ENCODE data around the gene ABTB2. TPM values are rescaled to one million over a fixed set of nuclear protein-coding genes. Genes with fewer than 3 reads are reported as not detected.

ABTB2 gene
- polyA plus RNA-seq, 1 donor from 2014 or later = 0.68 TPM

DNA sequence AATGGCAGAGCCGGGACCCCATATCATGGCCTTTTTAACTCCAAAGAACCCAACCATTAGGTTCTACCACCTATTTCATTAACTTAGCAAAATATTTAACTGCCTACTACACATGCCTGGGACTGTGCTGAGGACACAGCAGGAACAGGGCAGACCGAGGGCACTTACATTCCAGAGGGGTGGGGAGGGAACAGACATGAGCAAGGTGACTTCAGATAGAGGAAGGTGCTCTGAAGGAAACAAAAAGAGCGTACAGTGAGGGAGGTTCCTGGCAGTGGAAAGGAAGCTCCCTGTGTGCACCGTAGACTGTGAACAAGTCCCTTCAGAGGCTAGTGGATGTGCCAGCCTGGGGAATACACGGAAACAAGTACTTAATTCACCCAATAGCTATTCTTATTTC, 169.6 kb downstream of the ABTB2 start:
- H3K27ac ChIP-seq (ENCODE audit: low read length) = no peak overlapping the region
- no peaks in the 10 kb centered on the region for H3K36me3 ChIP-seq (ENCODE audit: insufficient read depth, low read length)
- H3K4me3 ChIP-seq (ENCODE audit: low read length) = no peak overlapping the region
- no peaks in the 10 kb centered on the region for H3K9me2 ChIP-seq (ENCODE audit: insufficient read depth, low read length)
- no peak overlapping the region for H2AFZ ChIP-seq (ENCODE audit: low read depth, low read length)
- no peak overlapping the region for H3K4me2 ChIP-seq (ENCODE audit: low read length)
- no peaks in the 10 kb centered on the region for H3K27me3 ChIP-seq (ENCODE audit: insufficient read depth, low read depth, low read length)
- no peaks in the 10 kb centered on the region for H4K20me1 ChIP-seq (ENCODE audit: insufficient read depth)
- no peak overlapping the region for H3K9ac ChIP-seq (ENCODE audit: low read length)
- no peaks in the 10 kb centered on the region for H3K9me3 ChIP-seq (ENCODE audit: low read length)
- H3K79me2 ChIP-seq (replicated peaks; ENCODE audit: insufficient read depth, low read length) = no peaks in the 10 kb centered on the region
- TF ChIP-seq SMC3 (conservative IDR thresholded peaks at IDR 0.05; ENCODE audit: poor library complexity) = no peak
- TF ChIP-seq EZH2 (IDR thresholded peaks at IDR 0.05; ENCODE audit: borderline replicate concordance, insufficient read depth, low read length, poor library complexity, severe bottlenecking) = no peak
- TF ChIP-seq POLR2AphosphoS5 (IDR thresholded peaks at IDR 0.05) = no peak
- TF ChIP-seq, protein P1, sequence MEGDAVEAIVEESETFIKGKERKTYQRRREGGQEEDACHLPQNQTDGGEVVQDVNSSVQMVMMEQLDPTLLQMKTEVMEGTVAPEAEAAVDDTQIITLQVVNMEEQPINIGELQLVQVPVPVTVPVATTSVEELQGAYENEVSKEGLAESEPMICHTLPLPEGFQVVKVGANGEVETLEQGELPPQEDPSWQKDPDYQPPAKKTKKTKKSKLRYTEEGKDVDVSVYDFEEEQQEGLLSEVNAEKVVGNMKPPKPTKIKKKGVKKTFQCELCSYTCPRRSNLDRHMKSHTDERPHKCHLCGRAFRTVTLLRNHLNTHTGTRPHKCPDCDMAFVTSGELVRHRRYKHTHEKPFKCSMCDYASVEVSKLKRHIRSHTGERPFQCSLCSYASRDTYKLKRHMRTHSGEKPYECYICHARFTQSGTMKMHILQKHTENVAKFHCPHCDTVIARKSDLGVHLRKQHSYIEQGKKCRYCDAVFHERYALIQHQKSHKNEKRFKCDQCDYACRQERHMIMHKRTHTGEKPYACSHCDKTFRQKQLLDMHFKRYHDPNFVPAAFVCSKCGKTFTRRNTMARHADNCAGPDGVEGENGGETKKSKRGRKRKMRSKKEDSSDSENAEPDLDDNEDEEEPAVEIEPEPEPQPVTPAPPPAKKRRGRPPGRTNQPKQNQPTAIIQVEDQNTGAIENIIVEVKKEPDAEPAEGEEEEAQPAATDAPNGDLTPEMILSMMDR (IDR thresholded peaks at IDR 0.05; ENCODE audit: poor library complexity, severe bottlenecking) = no peak
- TF ChIP-seq MXI1 (conservative IDR thresholded peaks at IDR 0.05; ENCODE audit: poor library complexity, severe bottlenecking) = no peak
- TF ChIP-seq TAF1 (IDR thresholded peaks at IDR 0.05; ENCODE audit: low read depth) = no peak
- TF ChIP-seq, protein P2, sequence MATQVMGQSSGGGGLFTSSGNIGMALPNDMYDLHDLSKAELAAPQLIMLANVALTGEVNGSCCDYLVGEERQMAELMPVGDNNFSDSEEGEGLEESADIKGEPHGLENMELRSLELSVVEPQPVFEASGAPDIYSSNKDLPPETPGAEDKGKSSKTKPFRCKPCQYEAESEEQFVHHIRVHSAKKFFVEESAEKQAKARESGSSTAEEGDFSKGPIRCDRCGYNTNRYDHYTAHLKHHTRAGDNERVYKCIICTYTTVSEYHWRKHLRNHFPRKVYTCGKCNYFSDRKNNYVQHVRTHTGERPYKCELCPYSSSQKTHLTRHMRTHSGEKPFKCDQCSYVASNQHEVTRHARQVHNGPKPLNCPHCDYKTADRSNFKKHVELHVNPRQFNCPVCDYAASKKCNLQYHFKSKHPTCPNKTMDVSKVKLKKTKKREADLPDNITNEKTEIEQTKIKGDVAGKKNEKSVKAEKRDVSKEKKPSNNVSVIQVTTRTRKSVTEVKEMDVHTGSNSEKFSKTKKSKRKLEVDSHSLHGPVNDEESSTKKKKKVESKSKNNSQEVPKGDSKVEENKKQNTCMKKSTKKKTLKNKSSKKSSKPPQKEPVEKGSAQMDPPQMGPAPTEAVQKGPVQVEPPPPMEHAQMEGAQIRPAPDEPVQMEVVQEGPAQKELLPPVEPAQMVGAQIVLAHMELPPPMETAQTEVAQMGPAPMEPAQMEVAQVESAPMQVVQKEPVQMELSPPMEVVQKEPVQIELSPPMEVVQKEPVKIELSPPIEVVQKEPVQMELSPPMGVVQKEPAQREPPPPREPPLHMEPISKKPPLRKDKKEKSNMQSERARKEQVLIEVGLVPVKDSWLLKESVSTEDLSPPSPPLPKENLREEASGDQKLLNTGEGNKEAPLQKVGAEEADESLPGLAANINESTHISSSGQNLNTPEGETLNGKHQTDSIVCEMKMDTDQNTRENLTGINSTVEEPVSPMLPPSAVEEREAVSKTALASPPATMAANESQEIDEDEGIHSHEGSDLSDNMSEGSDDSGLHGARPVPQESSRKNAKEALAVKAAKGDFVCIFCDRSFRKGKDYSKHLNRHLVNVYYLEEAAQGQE (IDR thresholded peaks at IDR 0.05; ENCODE audit: borderline replicate concordance) = no peak
- no peak for TF ChIP-seq RAD21 (conservative IDR thresholded peaks at IDR 0.05)
- no peak for TF ChIP-seq EP300 (conservative IDR thresholded peaks at IDR 0.05; ENCODE audit: poor library complexity, severe bottlenecking)
- no peaks in the 10 kb centered on the region for H3F3A ChIP-seq (ENCODE audit: insufficient read depth, low read length, poor library complexity, severe bottlenecking)

DNA sequence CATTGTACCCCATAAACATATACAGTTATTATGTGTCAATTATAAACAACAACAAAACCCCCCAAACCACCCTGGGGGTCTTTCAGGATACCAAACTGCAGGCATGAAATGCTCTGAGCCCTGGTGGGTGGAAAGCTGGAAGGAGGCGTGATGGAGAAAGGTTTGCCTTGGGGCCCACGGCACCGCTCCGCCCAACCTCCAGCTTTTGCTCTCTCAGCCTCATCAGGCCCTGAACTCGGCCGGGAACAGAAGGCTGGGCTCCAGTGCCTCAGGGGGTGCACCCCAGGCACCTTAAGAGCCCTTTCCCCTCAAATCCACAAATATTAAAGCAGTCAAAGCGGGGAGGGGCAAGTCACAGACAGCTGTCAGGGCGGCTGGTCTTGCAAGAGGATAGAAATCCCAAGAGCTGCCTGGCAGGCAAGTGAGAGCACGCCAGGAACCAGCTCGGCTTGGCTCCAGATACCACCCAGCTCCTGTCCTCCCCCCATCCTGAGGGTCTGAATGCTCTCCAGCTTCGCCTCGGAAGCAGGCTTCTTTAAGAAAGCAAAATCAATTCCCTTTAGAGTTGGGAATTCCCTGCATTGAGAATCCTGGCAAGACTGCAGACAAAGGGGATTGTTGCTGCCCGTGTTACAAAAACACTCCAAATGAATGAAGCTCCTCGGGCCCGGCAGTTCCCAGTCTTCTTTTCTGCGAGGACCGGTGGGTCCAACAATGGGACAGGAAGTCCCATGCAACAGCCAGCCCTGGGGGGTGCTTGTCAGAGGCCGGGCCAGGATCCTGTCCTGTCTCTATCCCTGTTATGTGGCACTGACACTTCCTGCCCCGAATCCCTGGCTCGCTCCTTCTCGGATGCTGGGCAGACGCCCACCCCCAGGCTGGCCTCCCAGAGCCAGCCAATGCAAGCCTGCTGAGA, 171.6 kb downstream of the ABTB2 start:
- Histone ChIP-seq H2AFZ (ENCODE audit: low read depth, low read length) (peak overlapping the region; percentile 81), H3K79me2 (replicated peaks; ENCODE audit: insufficient read depth, low read length) (no peaks in the 10 kb centered on the region), H3K9me2 (ENCODE audit: insufficient read depth, low read length) (no peaks in the 10 kb centered on the region), H4K20me1 (ENCODE audit: insufficient read depth) (no peaks in the 10 kb centered on the region), H3K9me3 (ENCODE audit: low read length) (no peaks in the 10 kb centered on the region), H3K4me2 (ENCODE audit: low read length) (no peak overlapping the region), H3K27me3 (ENCODE audit: insufficient read depth, low read depth, low read length) (no peaks in the 10 kb centered on the region), H3K36me3 (ENCODE audit: insufficient read depth, low read length) (no peaks in the 10 kb centered on the region), H3F3A (ENCODE audit: insufficient read depth, low read length, poor library complexity, severe bottlenecking) (no peaks in the 10 kb centered on the region), H3K9ac (ENCODE audit: low read length) (peak overlapping the region; percentile 42), H3K4me3 (ENCODE audit: low read length) (peak overlapping the region; percentile 26), H3K27ac (ENCODE audit: low read length) (no peak overlapping the region)
- TF ChIP-seq RAD21 (conservative IDR thresholded peaks at IDR 0.05) (no peak), EZH2 (IDR thresholded peaks at IDR 0.05; ENCODE audit: borderline replicate concordance, insufficient read depth, low read length, poor library complexity, severe bottlenecking) (no peak), TAF1 (IDR thresholded peaks at IDR 0.05; ENCODE audit: low read depth) (no peak), POLR2AphosphoS5 (IDR thresholded peaks at IDR 0.05) (no peak), MXI1 (conservative IDR thresholded peaks at IDR 0.05; ENCODE audit: poor library complexity, severe bottlenecking) (no peak), EP300 (conservative IDR thresholded peaks at IDR 0.05; ENCODE audit: poor library complexity, severe bottlenecking) (no peak), SMC3 (conservative IDR thresholded peaks at IDR 0.05; ENCODE audit: poor library complexity) (no peak)
- TF ChIP-seq, protein P1 (IDR thresholded peaks at IDR 0.05; ENCODE audit: poor library complexity, severe bottlenecking) = no peak
- TF ChIP-seq, protein P2 (IDR thresholded peaks at IDR 0.05; ENCODE audit: borderline replicate concordance) = no peak

Data from neural cell (in vitro differentiated cells).